ENCODE measurements around the gene EHF. TPM values are rescaled to one million over a fixed set of nuclear protein-coding genes. Genes with fewer than 3 reads are reported as not detected.

EHF gene
- total and polyA plus RNA-seq, 9 of the 15 experiments (the other 6 are each of a cell fraction or from before 2014, with no cell fraction given): 0.04 to 0.54 (median 0.37) TPM

DNA sequence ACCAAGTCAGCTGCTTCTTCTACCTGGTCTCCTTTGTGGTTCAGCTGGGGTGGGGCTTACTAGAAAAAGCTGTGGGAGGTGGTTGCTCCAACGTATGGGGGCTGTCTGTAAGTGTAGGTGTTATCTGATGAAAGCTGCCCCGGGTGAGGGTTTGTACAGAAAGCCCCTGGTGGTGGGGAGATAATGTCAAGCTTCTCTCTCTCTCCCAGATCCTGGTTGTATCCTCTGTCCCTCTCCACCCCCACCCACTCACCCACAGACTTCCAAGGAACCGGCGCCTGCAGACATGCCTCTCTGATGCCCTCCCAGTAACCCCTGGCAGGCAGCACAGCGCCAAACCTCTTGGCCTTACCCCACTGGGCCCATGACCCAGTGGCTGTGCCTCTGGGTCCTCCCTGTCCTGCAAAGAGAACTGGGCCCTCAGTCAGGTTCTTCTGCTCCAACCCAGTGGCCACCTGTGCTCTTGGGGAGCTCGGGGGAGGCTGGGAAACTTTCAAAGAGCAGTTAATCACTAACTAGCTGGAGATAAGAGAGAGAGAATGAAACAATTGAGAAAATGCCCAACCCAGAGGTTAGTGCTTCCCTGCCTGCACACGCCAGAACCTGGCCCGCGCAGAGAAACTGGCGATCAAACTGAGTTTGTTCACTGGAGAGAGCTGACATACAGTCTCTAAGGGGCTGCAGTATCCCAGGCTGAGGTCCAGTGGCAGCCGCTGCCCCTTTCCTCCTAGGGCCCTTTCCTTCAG lies 20.4 kb upstream of the EHF start (continued):
- TF ChIP-seq, protein P1, sequence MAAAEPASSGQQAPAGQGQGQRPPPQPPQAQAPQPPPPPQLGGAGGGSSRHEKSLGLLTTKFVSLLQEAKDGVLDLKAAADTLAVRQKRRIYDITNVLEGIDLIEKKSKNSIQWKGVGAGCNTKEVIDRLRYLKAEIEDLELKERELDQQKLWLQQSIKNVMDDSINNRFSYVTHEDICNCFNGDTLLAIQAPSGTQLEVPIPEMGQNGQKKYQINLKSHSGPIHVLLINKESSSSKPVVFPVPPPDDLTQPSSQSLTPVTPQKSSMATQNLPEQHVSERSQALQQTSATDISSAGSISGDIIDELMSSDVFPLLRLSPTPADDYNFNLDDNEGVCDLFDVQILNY (CRISPR knock-in tag; IDR thresholded peaks at IDR 0.05): no peak
- TF ChIP-seq, protein P2, sequence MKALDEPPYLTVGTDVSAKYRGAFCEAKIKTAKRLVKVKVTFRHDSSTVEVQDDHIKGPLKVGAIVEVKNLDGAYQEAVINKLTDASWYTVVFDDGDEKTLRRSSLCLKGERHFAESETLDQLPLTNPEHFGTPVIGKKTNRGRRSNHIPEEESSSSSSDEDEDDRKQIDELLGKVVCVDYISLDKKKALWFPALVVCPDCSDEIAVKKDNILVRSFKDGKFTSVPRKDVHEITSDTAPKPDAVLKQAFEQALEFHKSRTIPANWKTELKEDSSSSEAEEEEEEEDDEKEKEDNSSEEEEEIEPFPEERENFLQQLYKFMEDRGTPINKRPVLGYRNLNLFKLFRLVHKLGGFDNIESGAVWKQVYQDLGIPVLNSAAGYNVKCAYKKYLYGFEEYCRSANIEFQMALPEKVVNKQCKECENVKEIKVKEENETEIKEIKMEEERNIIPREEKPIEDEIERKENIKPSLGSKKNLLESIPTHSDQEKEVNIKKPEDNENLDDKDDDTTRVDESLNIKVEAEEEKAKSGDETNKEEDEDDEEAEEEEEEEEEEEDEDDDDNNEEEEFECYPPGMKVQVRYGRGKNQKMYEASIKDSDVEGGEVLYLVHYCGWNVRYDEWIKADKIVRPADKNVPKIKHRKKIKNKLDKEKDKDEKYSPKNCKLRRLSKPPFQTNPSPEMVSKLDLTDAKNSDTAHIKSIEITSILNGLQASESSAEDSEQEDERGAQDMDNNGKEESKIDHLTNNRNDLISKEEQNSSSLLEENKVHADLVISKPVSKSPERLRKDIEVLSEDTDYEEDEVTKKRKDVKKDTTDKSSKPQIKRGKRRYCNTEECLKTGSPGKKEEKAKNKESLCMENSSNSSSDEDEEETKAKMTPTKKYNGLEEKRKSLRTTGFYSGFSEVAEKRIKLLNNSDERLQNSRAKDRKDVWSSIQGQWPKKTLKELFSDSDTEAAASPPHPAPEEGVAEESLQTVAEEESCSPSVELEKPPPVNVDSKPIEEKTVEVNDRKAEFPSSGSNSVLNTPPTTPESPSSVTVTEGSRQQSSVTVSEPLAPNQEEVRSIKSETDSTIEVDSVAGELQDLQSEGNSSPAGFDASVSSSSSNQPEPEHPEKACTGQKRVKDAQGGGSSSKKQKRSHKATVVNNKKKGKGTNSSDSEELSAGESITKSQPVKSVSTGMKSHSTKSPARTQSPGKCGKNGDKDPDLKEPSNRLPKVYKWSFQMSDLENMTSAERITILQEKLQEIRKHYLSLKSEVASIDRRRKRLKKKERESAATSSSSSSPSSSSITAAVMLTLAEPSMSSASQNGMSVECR (CRISPR knock-in tag; IDR thresholded peaks at IDR 0.05): no peak
- TF ChIP-seq MTF1 (CRISPR knock-in tag; IDR thresholded peaks at IDR 0.05; ENCODE audit: borderline replicate concordance): no peak
- TF ChIP-seq, protein P3, sequence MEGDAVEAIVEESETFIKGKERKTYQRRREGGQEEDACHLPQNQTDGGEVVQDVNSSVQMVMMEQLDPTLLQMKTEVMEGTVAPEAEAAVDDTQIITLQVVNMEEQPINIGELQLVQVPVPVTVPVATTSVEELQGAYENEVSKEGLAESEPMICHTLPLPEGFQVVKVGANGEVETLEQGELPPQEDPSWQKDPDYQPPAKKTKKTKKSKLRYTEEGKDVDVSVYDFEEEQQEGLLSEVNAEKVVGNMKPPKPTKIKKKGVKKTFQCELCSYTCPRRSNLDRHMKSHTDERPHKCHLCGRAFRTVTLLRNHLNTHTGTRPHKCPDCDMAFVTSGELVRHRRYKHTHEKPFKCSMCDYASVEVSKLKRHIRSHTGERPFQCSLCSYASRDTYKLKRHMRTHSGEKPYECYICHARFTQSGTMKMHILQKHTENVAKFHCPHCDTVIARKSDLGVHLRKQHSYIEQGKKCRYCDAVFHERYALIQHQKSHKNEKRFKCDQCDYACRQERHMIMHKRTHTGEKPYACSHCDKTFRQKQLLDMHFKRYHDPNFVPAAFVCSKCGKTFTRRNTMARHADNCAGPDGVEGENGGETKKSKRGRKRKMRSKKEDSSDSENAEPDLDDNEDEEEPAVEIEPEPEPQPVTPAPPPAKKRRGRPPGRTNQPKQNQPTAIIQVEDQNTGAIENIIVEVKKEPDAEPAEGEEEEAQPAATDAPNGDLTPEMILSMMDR (IDR thresholded peaks at IDR 0.05 in 2 of 3, conservative IDR thresholded peaks at IDR 0.05 in 1 of 3; ENCODE audit: insufficient read depth in 2 of 3, low read depth in 1 of 3, low read length in 3 of 3): peak in 1 of 3 experiments; percentile 10; a peak in 1 of 6 replicates
- peak; percentile 60 for TF ChIP-seq CREM (IDR thresholded peaks at IDR 0.05; ENCODE audit: low read depth)
- TF ChIP-seq ZNF23 (CRISPR knock-in tag; IDR thresholded peaks at IDR 0.05): no peak
- no peak for TF ChIP-seq CAMTA2 (CRISPR knock-in tag; conservative IDR thresholded peaks at IDR 0.05)
- no peak for TF ChIP-seq NFXL1 (CRISPR knock-in tag; IDR thresholded peaks at IDR 0.05)
- TF ChIP-seq SRSF1 (IDR thresholded peaks at IDR 0.05; ENCODE audit: low read depth, low read length): no peak
- no peak for TF ChIP-seq BCL6 (CRISPR knock-in tag; IDR thresholded peaks at IDR 0.05)
- TF ChIP-seq SIRT6 (IDR thresholded peaks at IDR 0.05; ENCODE audit: low read depth, low read length): no peak
- TF ChIP-seq, protein P4, sequence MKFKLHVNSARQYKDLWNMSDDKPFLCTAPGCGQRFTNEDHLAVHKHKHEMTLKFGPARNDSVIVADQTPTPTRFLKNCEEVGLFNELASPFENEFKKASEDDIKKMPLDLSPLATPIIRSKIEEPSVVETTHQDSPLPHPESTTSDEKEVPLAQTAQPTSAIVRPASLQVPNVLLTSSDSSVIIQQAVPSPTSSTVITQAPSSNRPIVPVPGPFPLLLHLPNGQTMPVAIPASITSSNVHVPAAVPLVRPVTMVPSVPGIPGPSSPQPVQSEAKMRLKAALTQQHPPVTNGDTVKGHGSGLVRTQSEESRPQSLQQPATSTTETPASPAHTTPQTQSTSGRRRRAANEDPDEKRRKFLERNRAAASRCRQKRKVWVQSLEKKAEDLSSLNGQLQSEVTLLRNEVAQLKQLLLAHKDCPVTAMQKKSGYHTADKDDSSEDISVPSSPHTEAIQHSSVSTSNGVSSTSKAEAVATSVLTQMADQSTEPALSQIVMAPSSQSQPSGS (CRISPR knock-in tag; IDR thresholded peaks at IDR 0.05): no peak
- no peak for TF ChIP-seq ZNF699 (CRISPR knock-in tag; IDR thresholded peaks at IDR 0.05; ENCODE audit: insufficient replicate concordance)

Data from K562 (cell line).